HEK293 (cell line): ENCODE results near the gene LDLRAD4.

Experiments
- CTCF ChIP-seq: fragments of 450-650 bp; formaldehyde crosslinking; IDR thresholded peaks from 2 replicates; pipeline ENCODE4 v1.5.1; 2016; ENCODE audit warnings: missing biosample characterization, missing genetic modification characterization
- ELK4 ChIP-seq: IDR thresholded peaks from 2 replicates; pipeline ENCODE4 v1.6.1; 2011; ENCODE audit warnings: mild to moderate bottlenecking, low read depth, low read length, borderline replicate concordance
- ZEB2 ChIP-seq: fragments of 450-650 bp; formaldehyde crosslinking; IDR thresholded peaks from 2 replicates; pipeline ENCODE4 v1.5.1; 2016; ENCODE audit warnings: missing biosample characterization, missing genetic modification characterization
- ZNF211 ChIP-seq: fragments of 450-650 bp; formaldehyde crosslinking; IDR thresholded peaks from 2 replicates; pipeline ENCODE4 v1.5.1; 2016; ENCODE audit warnings: low read depth, missing biosample characterization, missing genetic modification characterization
- ZNF274 ChIP-seq, 2 experiments: fragments of 200-500 bp in 1 of 2; fragments of 450-650 bp in 1 of 2; sonication (Bioruptor generic) in 1 of 2; formaldehyde crosslinking in 1 of 2; IDR thresholded peaks; 2 replicates each; pipeline versions ENCODE4 v1.5.1 to v1.6.1; 2014 to 2016; ENCODE audit warnings: borderline replicate concordance in 1 of 2, inconsistent platforms in 1 of 2, low read length in 1 of 2, missing biosample characterization in 1 of 2, missing genetic modification characterization in 1 of 2
- ZNF623 ChIP-seq: fragments of 450-650 bp; formaldehyde crosslinking; IDR thresholded peaks from 2 replicates; pipeline ENCODE4 v1.5.1; 2016; ENCODE audit warnings: missing biosample characterization, missing genetic modification characterization
- ZNF76 ChIP-seq: fragments of 450-650 bp; formaldehyde crosslinking; IDR thresholded peaks from 2 replicates; pipeline ENCODE4; 2016; ENCODE audit warnings: low read depth, missing biosample characterization, missing genetic modification characterization, borderline replicate concordance
- ZSCAN30 ChIP-seq: fragments of 450-650 bp; IDR thresholded peaks from 2 replicates; pipeline ENCODE4 v1.5.1; 2018; ENCODE audit warnings: missing biosample characterization, mild to moderate bottlenecking, missing genetic modification characterization, moderate library complexity

GRCh38 chr18:13534631-13535030 is 316.1 kb downstream of the LDLRAD4 start:
- TF ChIP-seq ZNF211 (tag by site-specific recombination) (no peak), ELK4 (no peak), CTCF (tag by site-specific recombination) (no peak), ZNF623 (tag by site-specific recombination) (no peak), ZSCAN30 (no peak), ZNF76 (tag by site-specific recombination) (no peak), ZNF274 (IDR thresholded peaks at IDR 0.05; ENCODE audit: low read length) (no peak), ZNF274 (tag by site-specific recombination; IDR thresholded peaks at IDR 0.05; ENCODE audit: borderline replicate concordance) (no peak), ZEB2 (no peak)
